Stimulated activated CD4-positive, alpha-beta T cell treated with anti-CD3 and anti-CD28 coated beads, Interleukin-12 subunit alpha, Interleukin-12 subunit beta, amount 100 ng/mL, for 48 hours (primary cell): Measurements from ENCODE around the gene BRAF.
A peak's percentile ranks its signal among the peaks of the same experiment; 100 is the strongest.
"Not testable (repeated sequence)": the region's sequence is repeated elsewhere in the genome, so short reads cannot be mapped to it uniquely, and the experiment has no call there.

ENCODE experiments used
- DNase-seq, 3 donors: peaks; one replicate each; pipeline ENCODE4 v3.0.0-alpha.2; 2020; ENCODE audit warnings: low read depth in 2 of 3, low spot score in 1 of 3

Gene BRAF

DNA sequence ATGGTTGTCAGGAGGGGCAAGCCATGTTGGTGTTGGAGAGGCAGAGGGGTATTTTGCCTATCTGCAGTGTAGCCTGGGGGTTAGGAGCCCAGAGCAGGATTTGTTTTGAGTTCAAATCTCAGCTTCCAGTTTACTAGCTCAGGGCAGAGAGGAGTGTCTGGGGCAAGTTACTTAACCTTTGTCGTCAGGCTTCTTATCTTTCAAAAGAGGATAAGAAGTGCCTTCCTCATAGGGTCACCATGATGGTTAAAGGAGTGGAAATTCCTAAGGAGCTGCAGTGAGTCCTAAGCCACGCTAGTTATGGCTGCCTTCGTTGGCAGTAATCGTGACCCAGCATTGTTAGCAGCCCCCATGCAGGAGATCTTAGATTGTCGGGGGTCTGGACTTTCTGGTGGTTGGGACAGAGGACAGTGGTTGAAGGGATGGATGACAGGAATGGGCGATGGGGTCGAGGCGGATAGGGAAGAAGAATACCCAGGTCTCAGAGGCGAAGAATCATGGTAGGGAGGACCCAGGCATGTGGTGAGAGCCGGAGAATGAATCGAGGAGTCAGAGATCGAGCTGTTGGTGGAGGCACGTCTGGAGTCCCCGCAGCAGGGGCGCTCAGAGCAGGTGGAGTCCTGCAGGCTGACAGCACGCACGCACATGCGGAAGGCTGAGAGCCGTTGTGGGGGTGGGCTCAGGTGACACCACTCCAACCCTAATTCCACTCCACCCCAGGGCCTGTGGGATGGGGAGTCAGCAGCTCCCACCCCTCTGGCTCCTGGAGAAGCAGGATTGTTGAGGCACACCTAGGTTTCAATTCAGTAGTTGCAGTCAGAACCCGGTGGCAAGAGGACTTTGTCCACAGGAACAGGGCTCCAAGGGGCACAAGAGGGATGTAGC, 240.4 kb downstream of the BRAF start:
- no peak for DNase-seq

DNA sequence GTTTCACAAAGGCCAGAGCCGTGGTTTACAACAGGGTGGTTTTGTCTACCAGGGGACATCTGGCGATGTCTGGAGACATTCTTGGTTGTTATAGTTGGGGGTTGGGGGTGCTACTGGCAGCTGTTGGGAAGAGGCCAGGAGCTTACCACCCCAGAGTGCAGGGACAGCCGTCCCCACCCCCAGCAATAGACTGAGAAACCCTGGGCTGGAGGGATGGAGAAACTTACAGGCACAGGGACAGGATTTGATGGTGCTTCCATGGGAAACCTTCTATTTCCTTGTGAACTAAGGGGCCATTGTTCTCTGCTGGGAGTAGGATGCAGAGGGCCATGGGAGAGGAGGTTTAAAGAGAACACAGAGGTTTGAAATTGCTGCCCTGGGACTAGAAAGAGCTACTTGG, 241.1 kb downstream of the BRAF start:
- no peak for DNase-seq

DNA sequence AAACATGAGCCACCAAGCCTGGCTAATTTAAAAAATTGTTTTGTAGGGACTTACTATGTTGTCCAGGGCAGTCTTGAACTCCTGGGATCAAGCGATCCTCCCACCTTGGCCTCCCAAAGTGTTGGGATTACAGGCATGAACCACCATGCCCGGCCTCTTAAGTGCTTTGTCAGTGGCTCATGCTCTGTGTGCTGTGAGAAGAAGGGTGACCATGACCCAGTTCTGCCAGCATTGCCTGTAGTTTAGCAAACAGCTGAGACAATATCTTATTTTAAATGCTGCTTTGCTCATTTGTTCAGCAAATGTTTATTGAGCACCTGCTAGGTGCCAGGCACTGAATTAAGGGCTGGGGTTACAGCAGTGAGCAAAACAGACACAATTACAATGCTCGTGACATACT, 243.0 kb downstream of the BRAF start:
- DNase-seq, result no peak

DNA sequence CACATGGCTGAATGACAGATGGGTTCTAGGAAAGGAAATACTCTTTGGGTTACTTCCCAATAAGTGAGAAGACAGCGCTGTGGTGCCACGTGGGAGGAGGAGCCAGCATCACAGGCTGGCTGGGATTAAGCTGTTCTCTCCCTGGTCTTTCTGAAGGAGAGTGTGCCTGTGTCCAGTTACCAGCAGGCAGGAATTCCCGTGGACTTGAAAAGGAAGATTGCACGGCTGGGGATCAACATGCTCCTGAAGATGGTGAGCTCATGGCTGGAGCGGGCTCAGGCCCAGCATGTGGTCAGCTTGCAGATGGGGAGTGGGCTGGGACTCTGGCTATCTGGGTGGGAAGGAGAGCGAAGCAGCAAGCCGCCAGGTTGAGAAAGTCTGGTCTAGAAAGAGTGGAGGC, 243.8 kb downstream of the BRAF start:
- DNase-seq, result no peak

DNA sequence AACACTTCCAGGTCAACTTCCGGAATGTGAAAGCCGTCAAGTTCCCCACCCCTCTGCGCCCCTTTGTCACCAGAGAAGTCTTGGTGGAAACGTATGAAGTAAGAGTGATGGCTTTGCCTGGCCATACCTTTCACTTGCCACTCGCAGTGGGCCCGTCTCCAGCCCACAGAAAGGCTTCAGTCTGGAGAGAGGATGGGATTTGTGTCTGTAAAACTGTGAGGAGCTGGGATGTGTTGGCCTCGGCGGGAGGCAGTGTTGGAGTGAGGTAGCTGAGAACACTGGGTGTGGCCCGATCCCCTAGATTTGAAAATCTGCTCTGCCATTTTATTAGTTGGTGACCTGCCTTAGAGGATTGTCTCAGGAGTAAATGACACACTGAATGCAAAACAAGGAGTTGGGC, 245.5 kb downstream of the BRAF start:
- DNase-seq, result no peak

DNA sequence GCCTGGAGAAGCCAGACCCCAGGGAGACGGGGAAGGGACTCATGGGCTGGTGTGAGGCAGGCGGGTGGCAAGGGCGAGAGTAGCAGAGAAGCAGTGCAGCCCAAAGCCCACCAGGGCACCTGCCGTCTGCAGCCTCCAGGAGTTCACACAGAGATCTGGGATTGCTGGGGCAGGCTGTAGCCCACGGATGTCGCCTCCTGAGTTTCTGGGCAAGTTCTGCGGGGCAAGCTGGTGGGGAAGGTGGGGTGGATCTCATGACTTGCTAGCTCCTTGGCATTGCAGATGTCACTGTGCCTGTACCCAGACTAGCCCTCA, 246.0 kb downstream of the BRAF start:
- no peak for DNase-seq

DNA sequence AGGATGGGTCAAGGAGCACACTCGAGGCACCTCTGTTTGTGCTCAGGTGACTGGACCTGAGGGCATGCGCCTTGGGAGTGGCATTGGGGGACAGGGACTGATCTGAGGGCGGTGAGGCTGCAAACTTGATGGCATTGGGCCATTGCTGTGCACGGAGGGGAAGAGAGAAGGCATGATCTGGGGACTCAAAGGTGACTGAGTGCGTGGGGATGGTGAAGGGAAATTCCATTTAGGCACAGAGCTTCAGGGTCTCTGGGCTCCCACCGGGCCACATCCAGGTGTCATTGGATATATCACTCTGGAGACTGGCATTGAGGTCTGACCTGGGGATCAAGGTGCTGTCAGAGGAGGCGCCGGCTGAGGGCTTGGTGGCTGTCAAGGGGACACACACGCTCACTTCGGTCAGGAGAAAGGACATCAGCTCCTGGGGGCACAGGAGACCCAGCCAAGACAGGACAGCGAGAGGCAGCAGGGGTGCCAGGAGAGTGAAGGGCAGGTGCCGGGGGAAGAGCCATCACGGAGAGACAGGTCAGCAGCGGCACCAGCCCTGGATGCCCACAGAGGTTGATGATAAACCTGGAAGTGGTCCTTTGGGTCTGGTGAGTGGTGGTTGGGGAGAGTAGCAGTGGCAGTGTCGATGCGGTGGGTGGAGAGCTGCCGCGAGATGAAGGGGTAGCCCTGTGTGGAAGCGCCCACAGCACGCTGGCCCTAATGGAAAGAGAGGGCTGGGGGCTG, 246.5 kb downstream of the BRAF start:
- DNase-seq, result no peak

DNA sequence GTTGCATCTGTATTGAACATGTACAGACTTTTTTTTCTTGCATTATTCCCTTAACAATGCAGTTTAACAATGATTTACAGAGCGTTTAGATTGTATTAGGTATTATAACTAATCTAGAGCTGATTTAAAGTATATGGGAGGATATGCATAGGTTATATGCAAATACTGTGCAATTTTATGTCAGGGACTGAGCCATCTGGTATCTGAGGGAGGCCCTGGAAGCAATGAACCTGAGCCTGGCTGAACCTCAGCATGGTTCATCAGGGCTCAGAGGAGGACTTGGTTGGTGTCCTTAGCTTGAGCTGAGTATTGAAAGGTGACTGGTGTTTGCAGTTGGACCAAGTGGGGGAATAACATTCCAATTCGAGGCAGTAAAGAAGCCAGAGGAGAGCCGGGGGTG, 247.2 kb downstream of the BRAF start:
- DNase-seq, result no peak

DNA sequence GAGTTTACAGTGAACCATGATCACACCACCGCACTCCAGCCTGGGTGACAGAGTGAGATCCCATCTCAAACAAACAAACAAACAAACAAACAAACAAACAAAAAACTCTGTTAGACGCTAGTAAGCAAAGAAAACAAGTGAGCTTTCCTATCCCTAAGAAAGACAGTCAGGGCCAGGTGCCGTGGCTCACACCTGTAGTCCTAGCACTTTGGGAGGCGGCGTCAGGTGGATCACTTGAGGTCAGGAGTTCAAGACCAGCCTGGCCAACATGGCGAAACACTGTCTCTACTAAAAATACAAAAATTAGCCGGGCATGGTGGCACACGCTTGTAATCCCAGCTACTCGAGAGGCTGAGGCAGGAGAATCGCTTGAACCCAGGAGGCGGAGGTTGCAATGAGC, 247.8 kb downstream of the BRAF start:
- DNase-seq, result not testable (repeated sequence)

DNA sequence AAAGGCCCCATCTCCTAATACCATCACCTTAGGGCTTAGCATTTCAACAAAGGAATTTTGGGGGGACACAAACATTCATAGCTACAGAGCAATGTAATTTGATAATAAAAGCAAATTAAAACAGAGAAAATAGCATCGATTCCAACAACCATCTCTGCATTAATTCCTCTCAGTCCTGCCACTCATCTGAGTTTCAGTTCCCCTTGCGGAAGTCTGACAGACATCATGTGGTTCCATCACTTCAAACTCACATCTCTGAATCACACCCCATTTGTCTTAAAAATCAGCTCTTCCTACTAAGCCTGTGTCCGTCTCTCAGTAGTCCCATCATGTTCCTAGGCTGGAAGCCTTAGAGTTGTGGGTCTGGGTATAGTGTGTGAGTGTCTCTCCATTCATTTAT, 248.4 kb downstream of the BRAF start:
- no peak for DNase-seq

DNA sequence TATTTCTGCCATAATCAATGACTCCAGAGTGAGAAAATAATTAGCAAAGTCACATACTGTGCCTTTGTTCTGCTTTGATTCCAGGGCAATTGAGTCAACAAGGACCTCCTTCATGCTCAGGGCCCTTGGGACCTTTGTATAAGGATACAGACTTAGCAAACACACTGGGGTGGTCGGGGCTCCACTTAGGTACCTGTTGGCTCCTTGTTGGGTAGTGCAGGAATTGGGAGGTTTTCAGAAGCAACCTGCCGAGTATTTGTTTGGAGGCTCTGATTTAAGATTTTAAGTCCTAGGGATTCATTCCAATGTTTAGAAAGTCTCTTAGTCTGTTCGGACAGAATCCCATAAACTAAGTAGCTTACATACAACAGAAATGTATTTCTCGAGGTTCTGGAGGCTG, 249.0 kb downstream of the BRAF start:
- no peak for DNase-seq

DNA sequence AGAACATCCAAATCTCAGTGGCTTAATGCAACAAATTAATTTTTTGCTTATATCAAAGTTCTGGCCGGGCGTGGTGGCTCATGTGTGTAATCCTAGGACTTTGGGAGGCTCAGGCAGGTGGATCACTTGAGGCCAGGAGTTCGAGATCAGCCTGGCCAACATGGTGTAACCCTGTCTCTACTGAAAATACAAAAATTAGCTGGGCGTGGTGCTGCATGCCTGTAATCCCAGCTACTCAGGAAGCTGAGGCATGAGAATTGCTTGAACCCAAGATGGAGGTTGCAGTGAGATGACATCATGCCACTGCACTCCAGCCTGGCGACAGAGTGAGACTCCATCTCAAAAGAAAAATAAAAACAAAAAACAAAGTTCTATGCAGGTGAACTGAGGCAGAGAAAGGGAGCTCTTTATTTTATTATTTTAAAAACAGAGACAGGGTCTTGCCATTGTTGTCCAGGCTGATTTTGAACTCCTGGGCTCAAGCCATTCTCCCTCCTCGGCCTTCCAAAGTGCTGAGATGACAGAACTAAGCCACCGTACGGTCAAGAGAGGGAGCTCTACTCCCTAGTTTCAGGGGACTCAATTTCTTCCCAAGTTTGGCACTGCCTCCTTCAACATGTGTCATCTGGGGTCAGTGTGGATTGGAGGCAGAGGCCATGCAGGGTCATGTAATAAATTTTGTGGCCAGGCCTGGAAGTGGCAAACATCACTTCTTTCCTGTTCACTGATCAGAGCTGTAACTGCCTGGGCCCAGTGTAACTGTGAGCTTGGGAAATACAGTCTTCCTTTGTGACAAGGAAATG, 249.6 kb downstream of the BRAF start:
- DNase-seq, result no peak

DNA sequence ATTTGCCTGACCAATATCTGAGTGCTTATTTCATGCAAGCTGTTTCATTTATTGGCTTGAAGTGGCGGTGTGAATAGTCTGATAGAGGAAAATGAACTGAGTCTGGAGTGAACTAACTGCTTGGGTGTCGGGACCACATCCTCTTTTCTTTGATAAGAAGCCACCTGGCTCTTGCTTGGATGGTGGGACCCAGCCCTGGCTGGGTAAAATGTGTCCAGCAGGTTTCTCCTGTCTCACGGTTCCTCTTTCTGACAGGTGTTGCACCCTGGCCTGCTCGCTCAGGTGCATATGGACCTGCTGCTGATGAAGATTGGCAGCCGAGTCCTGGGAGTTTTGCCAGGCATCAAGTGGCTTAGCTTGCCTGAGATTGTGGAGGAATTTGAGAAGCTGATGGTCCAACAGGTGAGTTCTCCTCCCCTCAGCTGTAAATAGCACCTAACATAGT, 250.4 kb downstream of the BRAF start:
- DNase-seq, result no peak

DNA sequence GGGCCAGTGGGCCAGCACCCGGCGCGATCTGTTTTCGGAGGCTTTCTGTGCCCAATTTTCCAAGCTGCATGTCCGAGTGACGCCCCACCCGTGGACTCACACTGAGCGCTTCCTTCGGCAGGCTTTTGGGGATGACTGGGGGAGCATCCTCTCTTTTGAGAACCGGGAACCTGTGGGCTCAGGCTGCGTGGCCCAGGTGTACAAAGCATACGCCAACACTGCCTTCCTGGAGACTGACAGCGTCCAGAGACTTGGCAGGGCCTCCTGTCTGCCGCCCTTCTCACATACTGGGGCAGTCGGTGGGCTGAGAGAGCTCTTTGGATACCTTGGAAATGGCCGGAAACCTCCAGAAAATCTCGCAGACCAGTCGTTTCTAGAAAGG, 251.0 kb downstream of the BRAF start:
- DNase-seq, result no peak

DNA sequence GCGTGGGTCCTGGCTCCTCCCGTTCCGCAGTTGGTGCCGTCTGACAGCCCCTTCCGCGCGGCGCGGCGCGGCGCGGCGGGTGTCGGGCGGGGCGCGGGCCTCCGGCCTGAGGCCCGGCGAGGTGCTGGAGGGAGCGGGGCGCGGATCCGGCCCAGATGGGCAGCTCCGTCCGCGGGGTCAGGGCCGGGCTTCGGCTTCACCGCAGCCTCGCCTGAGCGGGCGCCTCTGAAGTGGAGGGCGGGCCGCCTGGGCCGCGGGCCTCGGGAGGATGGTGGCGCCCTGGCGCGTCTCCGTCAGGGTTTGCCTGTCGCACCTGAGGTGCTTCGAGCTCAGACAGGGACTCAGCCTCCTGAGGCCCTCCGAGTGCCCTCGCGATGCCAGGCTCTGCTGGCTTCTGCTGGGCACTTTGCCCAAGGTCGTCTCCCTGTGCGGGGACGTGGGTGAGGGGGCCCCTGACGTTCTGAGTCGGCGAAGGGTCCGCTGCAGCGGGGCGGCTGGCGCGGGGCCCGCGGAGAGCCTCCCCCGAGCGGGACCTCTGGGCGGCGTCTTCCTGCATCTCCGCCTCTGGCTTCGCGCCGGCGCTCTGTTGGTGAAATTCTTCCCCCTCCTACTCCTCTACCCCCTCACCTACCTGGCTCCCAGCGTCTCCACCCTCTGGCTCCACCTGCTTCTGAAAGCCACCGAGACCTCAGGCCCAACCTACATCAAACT, 251.5 kb downstream of the BRAF start:
- DNase-seq, result peak; percentile 15 to 46 (median 27)

DNA sequence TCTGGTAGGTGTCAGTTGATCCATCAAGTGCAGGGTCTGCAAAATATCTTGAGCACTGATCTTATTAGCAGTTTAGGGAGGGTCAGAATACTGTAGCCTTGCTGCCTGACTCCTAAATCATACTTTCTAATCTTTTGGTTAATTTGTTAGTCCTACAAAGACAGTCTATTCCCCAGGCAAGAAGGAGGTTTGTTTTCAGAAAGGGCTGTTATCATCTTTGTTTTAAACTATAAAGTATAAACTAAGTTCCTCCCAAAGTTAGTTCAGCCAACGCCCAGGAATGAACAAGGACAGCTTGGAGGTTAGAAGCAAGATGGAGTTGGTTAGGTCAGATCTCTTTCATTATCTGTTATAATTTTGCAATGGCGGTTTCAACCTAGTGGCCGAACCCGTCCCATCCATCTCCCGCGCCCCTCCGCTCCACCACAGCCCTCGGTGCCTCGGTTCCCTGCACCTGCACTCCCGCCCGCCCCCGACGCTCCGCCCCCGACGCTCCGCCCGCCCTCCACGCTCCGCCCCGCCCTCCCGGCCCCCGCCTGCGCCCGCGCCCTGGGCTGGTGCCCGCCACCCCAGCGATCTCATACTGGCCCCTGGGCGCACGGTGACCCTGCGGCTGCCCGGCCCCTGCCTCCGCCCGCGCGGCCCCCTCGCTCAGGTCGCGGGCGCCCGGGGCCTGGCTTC, 252.2 kb downstream of the BRAF start, which contains the start of gene ADCK2:
Gene ADCK2 (plus strand): TSS at position 564 of the 681 bp plus-strand sequence. CDS start 386 bp downstream, outside the sequence.
- DNase-seq, result peak; percentile 35 to 55 (median 45)

DNA sequence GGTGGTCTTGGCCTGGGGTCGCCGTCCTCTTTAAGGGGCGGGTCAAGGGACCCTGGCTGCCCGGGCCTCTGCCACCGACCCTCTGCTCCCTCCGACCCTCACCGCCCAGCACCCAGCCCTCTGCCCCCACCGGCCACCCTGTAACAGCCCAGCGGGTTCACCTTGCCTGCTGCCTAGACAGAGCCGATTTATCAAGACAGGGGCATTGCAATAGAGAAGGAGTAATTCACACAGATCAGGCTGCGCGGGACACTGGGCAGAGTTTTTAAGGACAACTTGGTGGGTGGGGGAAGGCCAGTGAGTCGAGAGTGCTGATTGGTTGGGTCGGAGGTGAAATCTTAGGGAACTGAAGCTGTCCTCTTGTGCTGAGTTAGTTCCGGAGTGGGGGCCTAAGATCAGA, 252.8 kb downstream of the BRAF start:
- DNase-seq, result no peak

DNA sequence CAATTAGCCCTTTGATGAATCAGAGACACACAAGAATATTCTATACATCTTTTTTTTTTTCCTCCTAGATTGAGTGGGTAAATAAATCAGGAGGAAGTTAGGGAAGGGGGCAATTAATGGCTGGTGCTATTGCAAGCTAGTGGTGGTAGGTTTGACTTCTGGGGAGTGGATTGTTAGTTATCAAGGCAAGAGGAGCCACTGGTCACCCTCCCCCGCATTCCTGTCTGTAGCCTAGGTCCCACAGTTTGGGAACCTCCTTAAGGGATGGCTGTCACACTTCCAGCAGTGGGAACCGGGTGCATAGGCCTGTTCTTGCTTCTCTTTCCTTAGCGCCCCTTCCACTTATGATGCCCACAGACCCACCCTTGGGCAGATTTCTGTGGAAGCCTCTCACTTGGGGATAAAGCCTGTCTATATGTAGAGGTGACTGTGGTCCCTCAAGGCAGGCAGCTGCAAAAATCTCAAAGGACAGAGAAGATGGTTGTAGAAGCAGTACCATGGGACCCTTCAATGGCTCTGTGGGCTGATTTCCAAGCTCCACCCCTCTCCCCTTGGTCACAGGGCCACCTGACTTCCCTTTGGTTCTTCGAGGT, 254.3 kb downstream of the BRAF start:
- DNase-seq, result no peak

DNA sequence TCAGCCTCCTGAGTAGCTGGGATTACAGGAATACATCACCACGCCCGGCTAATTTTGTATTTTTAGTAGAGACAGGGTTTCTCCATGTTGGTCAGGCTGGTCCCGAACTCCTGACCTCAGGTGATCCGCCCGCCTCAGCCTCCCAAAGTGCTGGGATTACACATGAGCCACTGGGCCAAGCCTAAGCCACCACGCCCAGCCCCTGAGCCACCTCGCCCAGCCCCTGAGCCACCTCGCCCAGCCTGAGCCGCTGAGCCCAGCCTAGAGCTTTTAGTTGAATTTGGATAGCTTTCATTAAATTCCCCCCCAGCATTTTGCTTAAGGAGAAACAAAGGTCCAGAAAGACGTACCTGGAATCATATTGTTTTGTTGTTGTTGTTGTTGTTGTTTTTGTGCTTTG, 254.9 kb downstream of the BRAF start:
- DNase-seq, result not testable (repeated sequence)

DNA sequence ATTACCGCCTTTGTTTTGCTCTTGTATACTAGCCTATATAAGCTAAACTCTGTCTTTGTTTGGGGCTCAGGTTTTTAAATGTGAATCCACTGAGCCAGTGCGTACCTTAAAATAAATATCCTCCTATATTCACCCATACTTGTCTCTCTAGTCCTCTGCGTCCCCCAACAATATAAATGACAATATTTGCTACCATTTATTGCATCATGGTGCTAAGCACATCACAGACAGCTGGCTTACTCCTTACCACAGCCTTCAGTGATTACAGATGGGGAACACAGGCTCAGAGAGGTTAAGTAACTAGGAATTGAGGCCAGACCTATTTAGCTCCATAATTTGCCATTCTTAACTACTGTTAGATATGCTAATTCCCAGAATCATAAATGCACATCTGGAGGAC, 255.4 kb downstream of the BRAF start:
- no peak for DNase-seq
